A172 (cell line): ENCODE measurements around the gene NCDN. TPM values are rescaled to one million over a fixed set of nuclear protein-coding genes. Genes with fewer than 3 reads are reported as not detected.

ENCODE experiments used
- DNase-seq: peaks from one replicate; pipeline ENCODE4 v3.0.0-alpha.2; 2015; ENCODE audit warnings: low spot score
- total RNA-seq: library from RNA; depleted of rRNA; stranded (reverse); fragments of >200 nt; shearing (Covaris generic); gene quantifications from 2 replicates; pipeline ENCODE4 v1.2.3, GENCODE V29; 2014; rRNA removed

Gene NCDN
- total RNA-seq, 1 experiment from 2014 or later: 8.0 TPM

DNA sequence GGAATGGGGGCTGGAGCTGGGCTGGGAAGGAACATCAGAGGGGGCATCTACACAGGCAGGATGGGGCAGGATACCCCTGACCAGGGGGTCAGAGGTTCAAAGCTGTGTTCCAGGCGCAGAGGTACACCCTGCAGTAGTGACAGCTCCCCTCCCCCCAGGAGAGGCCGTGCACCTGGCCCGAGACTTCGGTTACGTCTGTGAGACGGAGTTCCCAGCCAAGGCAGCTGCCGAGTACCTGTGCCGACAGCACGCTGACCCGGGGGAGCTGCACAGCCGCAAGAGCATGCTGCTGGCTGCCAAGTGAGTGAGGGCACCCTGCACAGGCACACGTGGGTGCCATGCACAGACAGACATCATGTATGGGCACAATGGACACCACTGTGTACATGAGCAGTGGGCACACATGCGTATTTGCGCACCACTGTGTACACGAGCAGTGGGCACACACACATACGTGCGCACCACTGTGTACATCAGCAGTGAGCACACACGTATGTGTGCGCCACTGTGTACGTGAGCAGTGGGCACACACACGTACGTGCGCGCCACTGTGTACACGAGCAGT, 33.0 kb downstream of the NCDN start:
- no peak for DNase-seq

DNA sequence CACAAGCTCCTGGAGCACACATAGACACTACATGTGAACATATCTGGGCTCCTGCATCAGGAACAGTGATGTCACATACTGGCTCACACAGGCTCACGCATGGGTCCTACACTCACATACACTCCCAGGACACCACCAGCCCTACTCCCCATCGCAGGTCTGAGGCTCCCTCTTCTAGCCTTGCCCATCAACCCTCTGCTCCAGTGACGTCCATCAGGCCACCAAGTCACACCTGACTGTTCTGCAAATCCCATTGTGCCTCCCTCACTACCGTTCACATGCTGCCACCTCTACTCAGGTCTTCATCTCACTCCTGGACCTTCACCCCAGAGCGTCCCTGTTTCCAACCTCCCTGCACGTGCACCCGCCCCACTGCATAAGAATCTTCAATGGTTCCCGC, 33.6 kb downstream of the NCDN start:
- DNase-seq: no peak

DNA sequence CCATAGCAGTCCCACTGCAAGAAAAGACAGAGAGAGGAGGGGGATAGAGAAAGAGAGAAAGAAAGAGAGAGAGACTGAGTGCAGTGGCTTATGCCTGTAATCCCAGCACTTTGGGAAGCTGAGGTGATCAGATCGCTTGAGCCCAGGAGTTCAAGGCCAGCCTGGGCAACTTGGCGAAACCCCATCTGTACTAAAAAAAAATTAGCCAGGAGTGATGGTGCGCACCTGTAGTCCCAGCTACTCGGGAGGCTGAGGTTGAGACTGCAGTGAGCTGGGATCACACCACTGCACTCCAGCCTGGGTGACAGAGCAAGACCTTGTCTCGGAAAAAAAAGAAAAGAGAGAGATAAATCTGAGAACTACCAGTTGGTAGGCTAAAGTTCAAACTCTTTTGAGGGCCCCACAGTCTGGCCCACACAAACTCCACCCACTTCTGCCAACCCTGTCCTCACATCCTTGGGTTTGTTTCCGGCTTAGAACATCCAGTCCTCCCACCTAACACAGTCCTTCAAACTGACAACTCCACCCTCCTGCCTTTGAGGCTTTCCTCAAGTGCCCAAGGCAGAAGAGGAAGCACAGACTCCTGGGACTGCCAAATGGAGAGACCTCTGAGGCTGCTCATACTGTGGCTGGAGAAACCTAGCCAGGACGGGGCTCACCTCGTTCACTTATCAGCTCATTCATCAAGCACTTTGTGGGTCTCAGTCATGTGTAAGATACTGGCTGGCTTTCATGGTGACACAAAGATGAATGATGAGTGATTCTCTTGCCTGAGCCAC, 35.6 kb downstream of the NCDN start:
- DNase-seq: no peak

DNA sequence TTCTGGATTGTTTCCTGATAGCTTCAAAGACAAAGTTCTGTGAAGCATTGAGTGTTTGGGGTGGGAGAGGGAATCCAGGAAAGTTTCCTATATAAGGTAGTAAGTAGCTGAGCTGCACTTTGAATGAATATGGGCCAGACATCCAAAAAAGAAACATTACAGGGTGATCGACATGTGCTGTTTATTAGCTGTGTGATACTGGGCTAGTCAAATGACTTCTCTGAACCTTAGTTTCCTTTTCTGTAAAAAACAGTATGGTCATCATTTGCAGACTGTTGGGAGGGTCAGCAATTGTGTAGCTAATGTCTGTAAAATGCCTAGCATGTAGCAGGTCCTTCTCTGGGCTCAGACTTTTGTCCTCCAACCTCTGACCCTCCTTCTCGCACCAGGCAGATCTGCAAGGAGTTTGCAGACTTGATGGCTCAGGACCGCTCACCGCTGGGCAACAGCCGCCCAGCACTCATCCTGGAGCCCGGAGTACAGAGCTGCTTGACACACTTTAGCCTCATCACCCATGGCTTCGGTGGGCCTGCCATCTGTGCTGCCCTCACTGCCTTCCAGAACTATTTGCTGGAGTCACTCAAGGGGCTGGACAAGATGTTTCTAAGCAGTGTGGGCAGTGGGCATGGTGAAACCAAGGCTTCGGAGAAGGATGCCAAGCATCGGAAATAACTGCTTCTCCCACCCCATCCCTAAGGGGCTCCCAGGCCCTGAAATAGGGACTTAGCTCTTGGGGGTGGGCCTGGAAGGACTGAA, 36.6 kb downstream of the NCDN start:
- no peak for DNase-seq

DNA sequence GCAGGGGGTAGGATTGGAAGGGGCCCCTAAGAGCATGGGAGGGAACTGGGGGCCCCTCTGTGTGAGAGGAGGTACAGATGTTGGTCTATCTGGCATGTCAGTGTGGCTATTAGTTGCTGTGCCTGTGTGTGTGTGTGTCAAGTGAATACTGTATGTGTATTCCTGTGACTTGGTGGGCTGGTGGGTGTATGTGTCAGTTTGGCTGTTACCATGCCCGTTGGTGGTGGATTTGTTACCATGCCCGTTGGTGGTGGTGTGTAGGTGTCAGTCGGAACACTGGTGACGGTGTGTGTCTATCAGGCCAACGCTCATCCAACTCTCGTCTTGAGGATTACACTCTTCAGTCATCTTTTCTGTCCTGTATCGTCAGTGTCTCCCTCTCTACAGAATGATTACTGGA, 38.1 kb downstream of the NCDN start:
- DNase-seq: no peak

DNA sequence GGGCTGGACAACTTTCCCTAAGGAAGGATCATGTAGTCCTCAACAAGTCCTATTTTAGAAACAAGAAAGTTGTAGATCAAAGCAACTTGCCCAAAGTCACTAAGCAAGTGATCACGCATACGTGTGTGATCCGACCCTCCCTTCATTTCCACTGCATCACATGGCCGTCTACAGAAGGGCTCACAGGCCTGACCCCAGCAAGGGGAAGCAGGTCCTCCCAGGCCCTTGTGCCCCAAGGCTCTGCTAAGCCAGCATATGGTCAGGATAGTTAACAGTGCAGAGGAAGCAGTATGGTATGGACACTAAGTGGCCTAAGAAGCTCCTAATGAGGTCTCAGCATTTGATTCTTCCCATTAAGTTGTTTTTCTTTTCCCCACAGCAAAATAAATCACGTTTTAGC, 40.3 kb downstream of the NCDN start:
- no peak for DNase-seq

DNA sequence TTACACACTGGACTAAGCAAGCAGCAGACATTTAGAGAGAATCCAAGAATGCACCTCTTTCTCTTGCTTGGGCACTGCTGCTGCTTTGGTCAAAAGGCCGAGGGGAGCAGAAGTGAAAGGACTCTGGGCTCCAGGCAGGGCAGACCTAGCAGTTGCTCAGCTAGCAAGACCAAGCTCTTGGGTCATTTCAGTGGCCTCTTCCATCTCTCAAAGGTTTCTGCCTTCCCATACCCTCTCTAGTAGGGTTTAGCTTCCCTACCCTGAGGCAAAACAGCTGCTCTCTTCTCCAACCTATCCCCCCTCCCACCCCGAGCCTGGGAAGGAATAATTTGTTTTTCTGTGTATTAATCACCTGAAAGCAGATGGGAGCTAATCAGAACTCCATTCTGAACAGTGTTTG, 41.3 kb downstream of the NCDN start:
- DNase-seq: no peak

DNA sequence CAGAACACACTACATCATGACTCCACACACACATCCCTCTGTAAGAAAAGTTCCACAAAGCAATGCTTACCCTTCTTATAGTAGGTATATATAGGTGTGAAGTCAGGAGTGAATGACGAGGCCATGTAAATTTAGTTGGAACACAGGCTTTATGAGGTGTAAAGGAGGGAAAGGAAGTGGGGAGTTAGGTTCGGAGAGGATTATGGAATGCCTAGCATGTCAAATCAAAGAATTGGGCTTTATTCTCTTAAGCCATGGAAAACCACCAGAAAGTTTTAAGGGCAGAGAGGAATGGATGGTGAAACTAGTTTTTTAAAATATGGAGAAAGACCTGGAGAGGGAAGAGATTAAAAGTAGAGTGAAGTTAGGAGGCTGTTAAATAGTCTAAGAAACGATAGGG, 41.8 kb downstream of the NCDN start:
- DNase-seq: no peak

DNA sequence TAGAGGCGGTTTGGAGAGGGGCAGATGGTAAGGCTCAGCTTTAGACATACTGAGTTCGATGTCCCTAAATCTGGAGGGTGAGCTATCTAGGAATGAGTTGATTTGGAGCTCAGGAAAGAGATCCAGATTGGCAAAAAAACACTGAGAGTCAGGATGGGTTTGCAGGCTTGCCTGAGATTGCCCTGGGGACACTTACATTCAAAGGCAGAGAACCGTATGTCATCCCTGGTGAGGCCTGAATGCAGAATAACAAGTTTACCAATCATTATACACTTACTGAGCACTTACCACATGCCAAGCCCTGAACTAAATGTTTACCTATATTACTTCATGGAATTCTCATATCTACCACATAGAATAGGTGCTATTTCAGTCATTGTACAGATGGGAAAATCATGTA, 43.0 kb downstream of the NCDN start:
- no peak for DNase-seq

DNA sequence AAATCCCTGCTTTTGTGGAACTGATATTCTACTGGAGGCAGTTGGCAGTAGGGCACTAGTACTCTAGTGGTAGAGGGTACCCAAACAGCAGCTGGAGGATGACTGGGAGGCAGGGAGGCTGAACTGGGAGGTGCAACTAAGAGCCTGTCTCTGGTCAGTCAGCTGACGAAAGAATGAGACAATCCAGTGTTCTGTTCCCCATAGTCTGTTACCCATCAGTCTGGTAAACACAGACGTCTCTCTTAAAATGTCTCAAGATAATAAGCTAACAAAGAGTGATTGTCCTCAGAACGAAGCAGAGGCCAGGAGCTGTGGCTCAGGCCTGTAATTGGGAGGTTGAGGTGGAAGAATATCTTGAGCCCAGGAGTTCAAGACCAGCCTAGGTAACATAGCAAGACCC, 45.9 kb downstream of the NCDN start:
- DNase-seq: no peak

DNA sequence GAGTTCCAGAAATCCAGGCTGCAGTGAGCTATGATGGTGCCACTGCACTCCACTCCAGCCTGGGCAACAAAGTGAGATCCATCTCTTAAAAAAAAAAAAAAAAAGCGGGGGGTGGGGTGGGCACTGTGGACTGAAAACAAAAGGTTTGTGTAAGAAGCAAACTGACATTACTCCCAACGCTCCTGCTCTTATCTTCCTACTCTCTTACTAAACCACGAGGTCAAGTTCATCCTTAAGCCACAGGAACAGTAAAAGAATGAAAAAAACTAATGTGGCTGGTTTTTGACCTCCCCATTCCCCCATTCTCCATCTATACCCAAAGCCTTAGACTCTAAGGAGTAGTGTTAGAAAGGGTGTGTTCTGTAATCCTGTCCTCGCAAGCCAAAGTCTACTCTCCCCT, 46.3 kb downstream of the NCDN start:
- DNase-seq: no peak

DNA sequence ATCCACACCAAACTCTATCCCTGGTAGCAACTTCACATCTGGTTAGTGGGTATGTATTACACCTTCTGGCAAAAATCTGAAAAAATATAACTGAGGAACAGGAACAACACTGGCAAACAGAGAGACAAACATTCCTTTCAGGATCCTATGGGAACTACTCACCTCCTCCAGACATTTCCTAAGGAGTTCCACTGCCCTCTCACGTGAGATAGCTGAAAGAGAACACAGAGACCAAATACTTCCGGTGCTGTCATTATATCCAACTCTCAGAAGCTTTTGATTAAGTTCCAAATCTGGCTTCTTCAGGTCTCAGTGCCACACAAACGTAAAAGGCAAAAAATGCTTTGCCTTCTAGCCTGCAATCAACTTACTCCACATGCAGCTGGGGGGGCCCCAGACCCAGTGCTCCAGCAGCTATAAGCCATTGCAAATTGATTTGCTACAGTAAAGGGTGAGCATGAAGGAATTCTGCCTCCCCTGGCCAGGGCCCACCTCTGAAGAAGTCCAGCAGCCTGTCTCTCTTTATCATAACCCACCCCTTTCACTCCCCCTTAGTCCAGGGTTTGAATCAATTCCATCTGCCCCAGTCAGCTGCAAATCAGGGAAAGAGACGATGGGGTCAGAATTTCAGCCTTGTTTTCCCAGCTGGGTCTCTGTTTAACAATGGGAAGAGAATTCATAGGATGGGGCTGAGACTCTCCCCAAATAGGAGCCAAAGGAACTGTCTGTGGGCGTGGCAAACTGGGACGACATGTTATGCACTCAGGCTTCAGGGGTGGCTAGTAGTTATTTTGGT, 47.7 kb downstream of the NCDN start:
- no peak for DNase-seq

DNA sequence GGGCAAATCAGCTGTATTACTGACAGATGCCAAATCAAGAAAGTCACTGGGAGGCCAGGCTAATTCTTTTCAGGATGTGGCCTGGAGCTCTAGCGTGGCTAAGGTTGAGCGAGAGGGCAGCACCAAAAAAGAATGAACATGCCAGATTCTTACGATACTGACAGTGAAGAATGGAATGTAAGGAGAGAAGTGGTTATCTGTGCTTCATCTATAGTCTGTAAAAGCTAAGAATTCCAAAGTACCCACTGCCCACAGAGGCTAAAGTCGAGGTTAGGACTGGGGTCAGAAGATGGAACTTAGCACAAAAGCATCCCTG, 48.2 kb downstream of the NCDN start:
- peak; percentile 8 for DNase-seq

DNA sequence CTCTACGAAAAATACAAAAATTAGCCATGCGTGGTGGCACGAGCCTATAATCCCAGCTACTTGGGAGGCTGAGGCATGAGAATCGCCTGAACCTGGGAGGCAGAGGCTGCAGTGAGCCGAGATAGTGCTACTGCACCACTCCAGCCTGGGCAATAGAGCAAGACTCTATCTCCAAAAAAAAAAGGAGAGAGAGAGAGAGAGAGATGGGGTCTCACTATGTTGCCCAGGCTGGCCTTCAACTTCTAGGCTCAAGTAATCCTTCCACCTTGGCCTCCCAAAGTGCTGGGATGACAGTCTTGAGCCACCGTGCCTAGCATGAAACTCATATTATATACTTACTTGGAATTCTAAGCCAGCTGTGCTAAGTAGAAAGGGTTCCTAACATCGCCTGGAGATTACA, 54.1 kb downstream of the NCDN start:
- no peak for DNase-seq

DNA sequence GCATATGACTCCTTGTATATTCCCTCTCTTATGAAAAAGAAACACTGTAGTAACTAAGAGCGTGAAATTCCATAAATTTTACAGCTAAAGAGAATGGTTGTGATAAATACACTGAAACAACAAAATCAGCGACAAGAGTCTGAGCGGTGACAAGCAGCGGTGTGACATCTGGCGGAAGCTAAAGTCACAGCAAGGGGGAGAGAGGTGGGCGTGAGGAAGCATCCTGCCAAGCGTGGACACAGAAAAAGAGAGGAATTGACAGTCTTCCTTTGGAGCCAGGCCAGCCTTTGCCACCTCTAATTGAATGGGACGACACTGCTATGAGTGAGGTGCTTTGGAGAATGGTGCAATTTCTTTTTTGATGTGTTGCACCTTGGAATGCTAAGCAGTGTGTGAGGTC, 57.8 kb downstream of the NCDN start:
- DNase-seq: no peak

Other genes with a start within 250 kb of the NCDN start
- 13.9 and 15.7 TPM in 2 replicates for gene KIAA0319L, start 396 bp upstream of the NCDN start, total RNA-seq
- not detected in 2 replicates for gene TFAP2E, start 15.5 kb downstream of the NCDN start, total RNA-seq
- 37.3 and 46.6 TPM in 2 replicates for gene PSMB2, start 83.7 kb downstream of the NCDN start, total RNA-seq
- 14.4 and 17.6 TPM in 2 replicates for gene C1orf216, start 161.1 kb downstream of the NCDN start, total RNA-seq
- gene CLSPN, start 212.2 kb downstream of the NCDN start, total RNA-seq: 13.5 and 18.2 TPM in 2 replicates